Measurements from ENCODE around the gene STX18. TPM values are rescaled to one million over a fixed set of nuclear protein-coding genes. Genes with fewer than 3 reads are reported as not detected.

Gene STX18
- total and polyA plus RNA-seq, 2 of the 13 experiments (the other 11 are each of a cell fraction or from before 2014, with no cell fraction given) = 23.9 to 37.1 TPM

DNA sequence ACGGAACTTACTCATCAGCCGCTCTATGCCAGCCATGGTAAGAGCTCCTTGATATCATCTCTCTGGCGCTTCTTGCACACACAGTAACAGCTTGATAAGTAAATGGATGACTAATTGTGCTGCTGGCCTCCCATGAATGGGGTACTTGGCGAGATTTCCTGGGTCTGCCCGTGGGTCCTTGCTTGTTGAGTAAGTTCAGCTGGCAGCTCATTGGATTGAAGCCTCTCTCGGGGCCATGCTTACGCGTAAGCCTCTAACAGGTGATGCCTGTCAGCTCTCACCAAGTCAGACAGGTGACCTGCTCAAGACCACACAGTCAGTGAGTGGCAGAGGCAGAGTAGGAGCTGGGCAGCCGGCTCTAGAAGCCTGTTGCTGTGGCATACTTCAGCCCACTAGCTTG is 147.2 kb downstream of the STX18 start:
- Histone ChIP-seq H3K4me1 (ENCODE audit: insufficient read depth, low read length) (peaks cover 11% of the 10 kb centered on the region; the same call in 1 of the 2 replicates), H3K36me3 (replicated peaks in 1 of 2; ENCODE audit: control insufficient read depth in 1 of 2, insufficient read depth in 2 of 2, low read length in 2 of 2) (no peaks in the 10 kb centered on the region), H3K4me3 (replicated peaks in 1 of 3; ENCODE audit: insufficient read depth in 1 of 3, low read depth in 2 of 3, low read length in 3 of 3) (no peak overlapping the region), H2AFZ (ENCODE audit: low read length) (no peak overlapping the region), H3K27me3 (ENCODE audit: control insufficient read depth in 1 of 2, insufficient read depth in 2 of 2, low read length in 2 of 2) (peaks cover 7 to 79% of the 10 kb centered on the region in 2 experiments; a peak in 4 of 5 replicates), H3K4me2 (ENCODE audit: low read depth, low read length) (no peak overlapping the region), H4K20me1 (ENCODE audit: insufficient read depth, low read length) (no peaks in the 10 kb centered on the region), H3K79me2 (ENCODE audit: insufficient read depth, low read length) (no peaks in the 10 kb centered on the region), H3K9me3 (ENCODE audit: low read length) (no peaks in the 10 kb centered on the region), H3K27ac (ENCODE audit: extremely low read length, insufficient read depth, low read length) (no peak overlapping the region), H3K9ac (ENCODE audit: insufficient read depth, low read depth, low read length) (no peak overlapping the region)
- 46% methylated on average over 3 of the region's 9 CpGs for WGBS (ENCODE audit: low lambda C conversion rate)
- ChIA-PET CTCF (ENCODE audit: low intra/inter-chr PET ratio, low total read pairs) (no interaction called here), POLR2A (no interaction called here)
- FAIRE-seq = no peak
- no peak for DNase-seq (ENCODE audit: low spot score)
- intact Hi-C loops (cut with micrococcal nuclease; ENCODE audit: unreplicated experiment) = no loop called here
- in situ Hi-C loops (cut with HindIII; ENCODE audit: extremely low pct_ligation_motif_present, low pct_unique_long_range_greater_than_20kb) = no loop called here
- no peak for TF ChIP-seq NONO (IDR thresholded peaks at IDR 0.05)
- no peak for TF ChIP-seq NONO (CRISPR knock-in tag; conservative IDR thresholded peaks at IDR 0.05)
- TF ChIP-seq MYNN (CRISPR knock-in tag; IDR thresholded peaks at IDR 0.05; ENCODE audit: low read depth) = no peak
- no TSS peak for BruUV-seq (replicated peaks)
- ATAC-seq = no peak

DNA sequence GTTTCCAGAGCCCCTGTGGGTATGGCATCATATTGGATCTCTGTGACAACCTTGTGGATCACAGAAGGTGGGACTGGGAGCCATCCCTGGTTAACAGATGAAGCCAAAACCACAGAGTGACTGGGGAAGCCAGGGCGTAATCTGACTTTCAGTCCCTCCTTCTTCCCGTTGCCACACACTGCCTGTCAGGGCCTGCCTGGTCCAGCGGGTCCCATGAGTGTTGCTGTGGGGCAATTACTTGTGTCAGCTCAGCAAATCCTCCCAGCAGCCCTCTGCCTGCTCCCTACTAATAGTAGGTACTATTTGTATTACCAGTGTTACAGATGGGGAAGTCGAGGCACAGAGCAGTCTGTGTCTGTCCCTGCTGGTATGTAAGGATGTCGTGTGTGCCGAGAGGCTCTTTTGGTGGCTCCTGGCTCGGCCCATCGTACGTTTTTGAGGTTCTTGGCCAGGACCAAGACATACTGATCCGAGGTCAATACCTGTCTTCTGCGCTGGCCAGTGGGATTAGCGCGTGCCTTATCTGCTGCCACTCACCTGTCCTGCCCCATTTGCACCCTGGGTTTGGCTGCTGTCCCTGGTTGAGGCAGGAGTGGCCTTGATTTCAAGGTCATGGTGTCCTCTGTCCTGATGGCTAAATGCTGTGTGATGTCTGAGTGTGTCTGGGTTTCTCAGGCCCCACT is 149.2 kb downstream of the STX18 start:
- ChIA-PET POLR2A (no interaction called here), CTCF (ENCODE audit: low intra/inter-chr PET ratio, low total read pairs) (no interaction called here)
- ATAC-seq (no peak), DNase-seq (ENCODE audit: low spot score) (no peak), FAIRE-seq (no peak)
- H2AFZ ChIP-seq (ENCODE audit: low read length) = no peak overlapping the region
- H3K4me2 ChIP-seq (ENCODE audit: low read depth, low read length) = no peak overlapping the region
- H3K27ac ChIP-seq (ENCODE audit: extremely low read length, insufficient read depth, low read length) = no peak overlapping the region
- peaks cover 11% of the 10 kb centered on the region; the same call in 1 of the 2 replicates for H3K4me1 ChIP-seq (ENCODE audit: insufficient read depth, low read length)
- in situ Hi-C loops (cut with HindIII; ENCODE audit: extremely low pct_ligation_motif_present, low pct_unique_long_range_greater_than_20kb) = no loop called here
- no peak overlapping the region for H3K9ac ChIP-seq (ENCODE audit: insufficient read depth, low read depth, low read length)
- WGBS (ENCODE audit: low lambda C conversion rate) = no CpG with 5 or more reads among the region's 13 CpGs
- no peaks in the 10 kb centered on the region for H4K20me1 ChIP-seq (ENCODE audit: insufficient read depth, low read length)
- no peak overlapping the region for H3K4me3 ChIP-seq (replicated peaks in 1 of 3; ENCODE audit: insufficient read depth in 1 of 3, low read depth in 2 of 3, low read length in 3 of 3)
- no TSS peak for BruUV-seq (replicated peaks)
- no peaks in the 10 kb centered on the region for H3K79me2 ChIP-seq (ENCODE audit: insufficient read depth, low read length)
- peaks cover 12 to 99% of the 10 kb centered on the region in 2 experiments for H3K27me3 ChIP-seq (ENCODE audit: control insufficient read depth in 1 of 2, insufficient read depth in 2 of 2, low read length in 2 of 2)
- no peaks in the 10 kb centered on the region for H3K36me3 ChIP-seq (replicated peaks in 1 of 2; ENCODE audit: control insufficient read depth in 1 of 2, insufficient read depth in 2 of 2, low read length in 2 of 2)
- intact Hi-C loops (cut with micrococcal nuclease; ENCODE audit: unreplicated experiment) = no loop called here
- no peaks in the 10 kb centered on the region for H3K9me3 ChIP-seq (ENCODE audit: low read length)
- TF ChIP-seq ZNF326 (CRISPR knock-in tag; IDR thresholded peaks at IDR 0.05; ENCODE audit: borderline replicate concordance) (no peak), ZFX (CRISPR knock-in tag; IDR thresholded peaks at IDR 0.05; ENCODE audit: low read depth) (no peak), ZNF124 (CRISPR knock-in tag; IDR thresholded peaks at IDR 0.05) (no peak), ASH2L (IDR thresholded peaks at IDR 0.05; ENCODE audit: insufficient read length, low read depth, low read length) (no peak), MIXL1 (CRISPR knock-in tag; IDR thresholded peaks at IDR 0.05) (no peak), DR1 (CRISPR knock-in tag; IDR thresholded peaks at IDR 0.05) (no peak)
- TF ChIP-seq, protein P1, sequence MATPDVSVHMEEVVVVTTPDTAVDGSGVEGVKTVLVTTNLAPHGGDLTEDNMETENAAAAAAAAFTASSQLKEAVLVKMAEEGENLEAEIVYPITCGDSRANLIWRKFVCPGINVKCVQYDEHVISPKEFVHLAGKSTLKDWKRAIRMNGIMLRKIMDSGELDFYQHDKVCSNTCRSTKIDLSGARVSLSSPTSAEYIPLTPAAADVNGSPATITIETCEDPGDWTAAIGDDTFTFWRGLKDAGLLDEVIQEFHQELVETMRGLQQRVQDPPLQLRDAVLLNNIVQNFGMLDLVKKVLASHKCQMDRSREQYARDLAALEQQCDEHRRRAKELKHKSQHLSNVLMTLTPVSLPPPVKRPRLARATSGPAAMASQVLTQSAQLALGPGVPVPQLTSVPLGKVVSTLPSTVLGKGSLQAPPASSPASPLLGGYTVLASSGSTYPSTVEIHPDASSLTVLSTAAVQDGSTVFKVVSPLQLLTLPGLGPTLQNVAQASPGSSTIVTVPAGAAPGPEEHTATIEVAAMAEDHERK (CRISPR knock-in tag; IDR thresholded peaks at IDR 0.05; ENCODE audit: low read depth) = no peak
- TF ChIP-seq, protein P2, sequence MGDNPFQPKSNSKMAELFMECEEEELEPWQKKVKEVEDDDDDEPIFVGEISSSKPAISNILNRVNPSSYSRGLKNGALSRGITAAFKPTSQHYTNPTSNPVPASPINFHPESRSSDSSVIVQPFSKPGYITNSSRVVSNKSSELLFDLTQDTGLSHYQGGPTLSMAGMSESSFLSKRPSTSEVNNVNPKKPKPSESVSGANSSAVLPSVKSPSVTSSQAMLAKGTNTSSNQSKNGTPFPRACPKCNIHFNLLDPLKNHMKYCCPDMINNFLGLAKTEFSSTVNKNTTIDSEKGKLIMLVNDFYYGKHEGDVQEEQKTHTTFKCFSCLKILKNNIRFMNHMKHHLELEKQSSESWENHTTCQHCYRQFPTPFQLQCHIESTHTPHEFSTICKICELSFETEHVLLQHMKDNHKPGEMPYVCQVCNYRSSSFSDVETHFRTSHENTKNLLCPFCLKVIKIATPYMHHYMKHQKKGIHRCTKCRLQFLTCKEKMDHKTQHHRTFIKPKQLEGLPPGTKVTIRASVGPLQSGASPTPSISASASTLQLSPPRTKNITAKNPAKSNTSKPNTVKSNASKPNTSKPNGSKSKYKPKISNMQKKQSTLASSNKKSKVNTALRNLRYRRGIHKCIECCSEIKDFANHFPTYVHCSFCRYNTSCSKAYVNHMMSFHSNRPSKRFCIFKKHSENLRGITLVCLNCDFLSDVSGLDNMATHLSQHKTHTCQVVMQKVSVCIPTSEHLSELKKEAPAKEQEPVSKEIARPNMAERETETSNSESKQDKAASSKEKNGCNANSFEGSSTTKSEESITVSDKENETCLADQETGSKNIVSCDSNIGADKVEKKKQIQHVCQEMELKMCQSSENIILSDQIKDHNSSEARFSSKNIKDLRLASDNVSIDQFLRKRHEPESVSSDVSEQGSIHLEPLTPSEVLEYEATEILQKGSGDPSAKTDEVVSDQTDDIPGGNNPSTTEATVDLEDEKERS (CRISPR knock-in tag; IDR thresholded peaks at IDR 0.05) = no peak
- TF ChIP-seq, protein P3, sequence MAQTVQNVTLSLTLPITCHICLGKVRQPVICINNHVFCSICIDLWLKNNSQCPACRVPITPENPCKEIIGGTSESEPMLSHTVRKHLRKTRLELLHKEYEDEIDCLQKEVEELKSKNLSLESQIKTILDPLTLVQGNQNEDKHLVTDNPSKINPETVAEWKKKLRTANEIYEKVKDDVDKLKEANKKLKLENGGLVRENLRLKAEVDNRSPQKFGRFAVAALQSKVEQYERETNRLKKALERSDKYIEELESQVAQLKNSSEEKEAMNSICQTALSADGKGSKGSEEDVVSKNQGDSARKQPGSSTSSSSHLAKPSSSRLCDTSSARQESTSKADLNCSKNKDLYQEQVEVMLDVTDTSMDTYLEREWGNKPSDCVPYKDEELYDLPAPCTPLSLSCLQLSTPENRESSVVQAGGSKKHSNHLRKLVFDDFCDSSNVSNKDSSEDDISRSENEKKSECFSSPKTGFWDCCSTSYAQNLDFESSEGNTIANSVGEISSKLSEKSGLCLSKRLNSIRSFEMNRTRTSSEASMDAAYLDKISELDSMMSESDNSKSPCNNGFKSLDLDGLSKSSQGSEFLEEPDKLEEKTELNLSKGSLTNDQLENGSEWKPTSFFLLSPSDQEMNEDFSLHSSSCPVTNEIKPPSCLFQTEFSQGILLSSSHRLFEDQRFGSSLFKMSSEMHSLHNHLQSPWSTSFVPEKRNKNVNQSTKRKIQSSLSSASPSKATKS (CRISPR knock-in tag; IDR thresholded peaks at IDR 0.05) = no peak

Data from HepG2 (cell line).